HL-60 (cell line): Measurements from ENCODE around the gene MOB3B.

Source experiments
- DNase-seq, 2 experiments: peaks; one replicate each; pipeline ENCODE4 v3.0.0-alpha.2; 2010 to 2020; ENCODE audit warnings: low read depth in 1 of 2, low spot score in 1 of 2
- H3K27ac ChIP-seq: fragments of 250-450 bp; sonication (Bioruptor Pico); replicated peaks from 2 replicates; pipeline ENCODE4 v1.5.1; 2020; ENCODE audit warnings: mild to moderate bottlenecking, moderate library complexity
- H3K27me3 ChIP-seq: fragments of 250-450 bp; sonication (Bioruptor Pico); 2 replicates; pipeline ENCODE4 v1.5.1; 2021; ENCODE audit warnings: mild to moderate bottlenecking, moderate library complexity; ENCODE audit not compliant: insufficient read depth, poor library complexity, severe bottlenecking
- H3K4me3 ChIP-seq: replicated peaks from 2 replicates; pipeline ENCODE4 v1.5.1; 2011; ENCODE audit warnings: mild to moderate bottlenecking, control low read depth, low read length; ENCODE audit not compliant: insufficient read depth
- CTCF ChIP-seq: IDR thresholded peaks from one replicate; pipeline ENCODE4 v1.5.1; 2011; ENCODE audit warnings: low read length, control low read depth, inconsistent platforms; ENCODE audit not compliant: insufficient read depth
- GABPA ChIP-seq: IDR thresholded peaks from 2 replicates; pipeline ENCODE4 v1.6.1; 2012; ENCODE audit warnings: low read depth
- POLR2AphosphoS5 ChIP-seq: IDR thresholded peaks from 2 replicates; pipeline ENCODE4 v1.6.1; 2012; ENCODE audit warnings: low read depth
- REST ChIP-seq: IDR thresholded peaks from 2 replicates; pipeline ENCODE4 v1.6.1; 2012; ENCODE audit warnings: low read depth; ENCODE audit not compliant: insufficient replicate concordance
- SPI1 ChIP-seq: IDR thresholded peaks from 2 replicates; pipeline ENCODE4 v1.6.1; 2012; ENCODE audit warnings: low read depth, mild to moderate bottlenecking, borderline replicate concordance

MOB3B gene

GRCh38 chr9:27564670-27565069 is 35.1 kb upstream of the MOB3B start:
- H3K27ac ChIP-seq: no peak overlapping the region

GRCh38 chr9:27563738-27564430 is 34.3 kb upstream of the MOB3B start:
- TF ChIP-seq SPI1 (no peak), REST (no peak), CTCF (no peak), POLR2AphosphoS5 (no peak), GABPA (no peak)
- H3K4me3 ChIP-seq: no peak overlapping the region
- DNase-seq: no peak
- H3K27me3 ChIP-seq: no peaks in the 10 kb centered on the region
- no peak overlapping the region for H3K27ac ChIP-seq

More at GRCh38 chr9:27564670-27565069, 35.1 kb upstream of the MOB3B start:
- Histone ChIP-seq H3K4me3 (no peak overlapping the region), H3K27me3 (no peaks in the 10 kb centered on the region)
- DNase-seq: no peak
- TF ChIP-seq REST: no peak
- TF ChIP-seq GABPA: no peak
- no peak for TF ChIP-seq SPI1
- no peak for TF ChIP-seq CTCF
- TF ChIP-seq POLR2AphosphoS5: no peak

- Histone ChIP-seq H3K27me3 (no peaks in the 10 kb centered on the region), H3K27ac (no peak overlapping the region), H3K4me3 (no peak overlapping the region)
- TF ChIP-seq GABPA (no peak), SPI1 (no peak), POLR2AphosphoS5 (no peak), CTCF (no peak), REST (no peak)
- DNase-seq: no peak
These were observed 32.1 kb upstream of the MOB3B start for GRCh38 chr9:27561685-27562084.
